Measurements from ENCODE around the gene XXYLT1.
A peak's percentile ranks its signal among the peaks of the same experiment; 100 is the strongest.

XXYLT1 gene

DNA sequence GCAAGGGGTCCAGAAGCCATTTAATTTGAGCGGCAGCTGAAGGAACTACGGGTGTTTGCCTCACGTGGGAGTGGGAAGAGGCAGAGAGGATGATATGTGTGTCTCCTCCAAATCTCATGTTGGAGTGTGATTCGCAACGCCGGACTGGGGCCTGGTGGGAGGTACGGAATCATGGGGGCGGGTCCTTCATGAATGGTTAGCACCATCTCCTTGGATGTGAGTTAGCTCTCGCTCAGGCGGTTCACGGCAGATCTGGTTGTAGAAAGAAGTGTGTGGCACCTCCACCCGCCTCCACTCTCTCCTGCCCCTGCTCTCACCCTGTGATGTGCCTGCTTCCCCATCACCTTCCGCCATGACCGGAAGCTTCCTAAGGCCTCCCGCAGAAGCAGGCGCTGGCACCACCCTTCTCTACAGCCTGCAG is 25.4 kb downstream of the XXYLT1 start:
- no peak overlapping the region for H3K4me3 ChIP-seq (ENCODE audit: low read depth, low read length)
- DNase-seq (ENCODE audit: low read depth, low spot score) = no peak
- TF ChIP-seq CTCF (IDR thresholded peaks at IDR 0.05; ENCODE audit: insufficient read depth, low read length, missing control alignments) = no peak
- POLR2A ChIA-PET = no interaction called here
- CTCF ChIA-PET = interaction anchor here (0.9 to 2.8 kb wide), 2 partner anchors 139 to 563 kb away, joined by 3 to 11 read pairs; no protein-coding TSS in a partner anchor

DNA sequence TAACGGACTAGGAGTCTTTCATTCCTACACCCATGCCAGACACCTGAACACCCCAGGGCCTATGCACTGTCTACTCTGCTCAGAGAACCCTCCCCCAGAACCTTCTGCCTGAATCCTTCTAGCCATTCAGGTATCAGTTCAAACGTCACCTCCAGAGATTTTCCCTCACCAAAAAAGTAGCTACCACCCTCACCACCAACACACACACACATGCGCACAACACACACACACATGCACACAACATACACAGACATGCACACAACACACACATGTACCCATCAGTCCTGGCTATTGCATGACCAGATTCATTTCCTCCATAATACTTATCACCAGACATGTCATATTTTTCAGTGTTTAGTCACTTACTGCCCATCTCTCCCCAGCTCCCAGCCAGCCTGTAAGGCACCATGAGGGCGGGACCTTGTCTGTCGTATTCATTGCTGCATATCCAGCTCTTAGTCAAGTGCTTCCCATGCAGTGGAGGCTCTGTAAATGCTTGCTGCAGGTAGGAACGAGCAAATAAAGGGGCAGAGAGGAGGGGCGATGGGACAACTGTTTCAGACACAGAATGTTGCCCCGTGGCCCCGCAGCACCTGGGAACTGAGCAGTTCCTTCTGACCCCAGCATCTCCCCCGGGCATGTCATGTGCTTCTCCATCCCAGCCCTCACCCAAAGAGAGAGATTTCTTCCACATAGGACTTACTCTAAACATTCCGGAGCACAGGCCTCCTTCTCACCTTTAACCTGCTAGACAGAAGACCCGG is 29.2 kb downstream of the XXYLT1 start:
- ChIA-PET CTCF (interaction anchor here (0.8 to 2.6 kb wide), 5 partner anchors 15 to 559 kb away, joined by 3 to 11 read pairs (median 4); partner anchors contain the start of gene XXYLT1), POLR2A (no interaction called here)

GRCh38 chr3:195240939-195241338 is 30.0 kb downstream of the XXYLT1 start:
- POLR2A ChIA-PET = no interaction called here
- no peak overlapping the region for H3K4me3 ChIP-seq (ENCODE audit: low read depth, low read length)
- no peak for DNase-seq (ENCODE audit: low read depth, low spot score)
- CTCF ChIA-PET = interaction anchor here (1.0 to 2.6 kb wide), 3 partner anchors 12 to 30 kb away, joined by 3 to 11 read pairs (median 10); partner anchors contain the start of gene XXYLT1
- no peak for TF ChIP-seq CTCF (IDR thresholded peaks at IDR 0.05; ENCODE audit: insufficient read depth, low read length, missing control alignments)

More for the DNA sequence above, 29.2 kb downstream of the XXYLT1 start:
- no peak for TF ChIP-seq CTCF (IDR thresholded peaks at IDR 0.05; ENCODE audit: insufficient read depth, low read length, missing control alignments)
- DNase-seq (ENCODE audit: low read depth, low spot score) = no peak
- no peak overlapping the region for H3K4me3 ChIP-seq (ENCODE audit: low read depth, low read length)

DNA sequence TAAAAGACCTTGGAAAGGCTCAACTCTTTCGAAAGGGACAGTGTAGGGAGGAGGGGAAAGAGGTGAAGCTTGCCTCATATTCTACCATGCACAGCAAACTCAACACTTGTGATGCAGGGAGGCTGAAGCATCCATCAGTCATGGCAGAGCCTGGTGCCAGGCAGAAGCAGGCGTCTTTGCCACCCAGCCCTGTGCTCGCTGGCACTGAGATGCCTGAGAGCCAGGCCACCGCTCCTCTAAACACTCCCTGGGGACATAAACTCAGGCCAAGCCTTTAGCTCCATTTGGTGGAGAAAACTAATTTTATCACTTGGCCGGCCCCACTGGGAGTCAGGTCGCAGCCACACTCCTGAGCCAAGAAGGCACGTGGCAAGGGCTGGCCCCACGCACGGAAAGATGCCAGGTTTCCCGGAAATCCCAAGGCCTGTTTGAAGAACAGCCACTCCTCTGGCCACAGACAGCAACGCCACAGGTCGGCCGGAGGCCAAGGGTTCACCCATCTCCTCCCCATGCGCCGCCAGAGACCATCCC is 30.7 kb downstream of the XXYLT1 start:
- POLR2A ChIA-PET = no interaction called here
- DNase-seq (ENCODE audit: low read depth, low spot score) = no peak
- H3K4me3 ChIP-seq (ENCODE audit: low read depth, low read length) = no peak overlapping the region
- no peak for TF ChIP-seq CTCF (IDR thresholded peaks at IDR 0.05; ENCODE audit: insufficient read depth, low read length, missing control alignments)
- CTCF ChIA-PET = interaction anchor here (0.6 to 2.6 kb wide), 6 partner anchors 12 to 558 kb away, joined by 3 to 11 read pairs (median 4); partner anchors contain the start of gene XXYLT1

DNA sequence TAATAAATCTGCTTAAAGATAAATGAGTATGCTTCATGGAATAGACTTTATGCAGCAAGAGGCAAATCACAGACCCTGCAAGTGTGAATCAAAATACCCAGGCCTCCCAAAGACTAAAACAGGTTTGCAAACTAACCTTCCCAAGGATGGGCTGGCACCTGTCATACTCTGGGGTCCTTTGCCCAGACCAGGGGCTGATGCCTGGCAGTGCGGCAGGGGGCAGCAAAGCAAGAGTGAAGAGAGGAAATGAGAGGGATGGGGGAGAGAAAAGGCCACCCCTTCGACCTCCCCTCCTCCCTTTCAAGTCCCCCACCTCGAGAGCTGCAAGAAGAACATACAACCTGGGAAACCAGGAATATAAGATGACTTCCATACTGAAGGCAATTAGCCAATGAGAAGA is 31.8 kb downstream of the XXYLT1 start:
- no peak for DNase-seq (ENCODE audit: low read depth, low spot score)
- no peak overlapping the region for H3K4me3 ChIP-seq (ENCODE audit: low read depth, low read length)
- POLR2A ChIA-PET = interaction anchor here (0.6 kb wide), 1 partner anchor 18 kb away, joined by 3 read pairs; no protein-coding TSS in a partner anchor
- CTCF ChIA-PET = interaction anchor here (0.8 to 1.7 kb wide), 4 partner anchors 12 to 556 kb away, joined by 3 to 6 read pairs (median 4); no protein-coding TSS in a partner anchor
- TF ChIP-seq CTCF (IDR thresholded peaks at IDR 0.05; ENCODE audit: insufficient read depth, low read length, missing control alignments) = peak; percentile 14

GRCh38 chr3:195238586-195239118 is 32.3 kb downstream of the XXYLT1 start:
- POLR2A ChIA-PET = interaction anchor here (0.6 kb wide), 1 partner anchor 19 kb away, joined by 3 read pairs; no protein-coding TSS in a partner anchor
- DNase-seq (ENCODE audit: low read depth, low spot score) = no peak
- CTCF ChIA-PET = interaction anchor here (0.6 to 1.7 kb wide), 4 partner anchors 12 to 556 kb away, joined by 3 to 6 read pairs (median 4); no protein-coding TSS in a partner anchor
- no peak for TF ChIP-seq CTCF (IDR thresholded peaks at IDR 0.05; ENCODE audit: insufficient read depth, low read length, missing control alignments)
- no peak overlapping the region for H3K4me3 ChIP-seq (ENCODE audit: low read depth, low read length)

All from AG04449 (cell line).